ENCODE measurements around the gene EME2.

EME2 gene

GRCh38 chr16:1818204-1818872 lies 45.7 kb downstream of the EME2 start:
- peaks cover 6% of the 10 kb centered on the region for H3K36me3 Mint-ChIP-seq (ENCODE audit: low read depth)
- DNase-seq, result no peak
- no peaks in the 10 kb centered on the region for H3K27me3 Mint-ChIP-seq
- ATAC-seq, result no peak
- peaks cover 2% of the 10 kb centered on the region for H3K4me1 Mint-ChIP-seq
- H3K4me3 Mint-ChIP-seq, result no peak overlapping the region
- no peaks in the 10 kb centered on the region for H3K9me3 Mint-ChIP-seq
- H3K27ac Mint-ChIP-seq, result no peak overlapping the region

GRCh38 chr16:1818873-1819525 lies 46.4 kb downstream of the EME2 start:
- Mint-ChIP-seq H3K27me3 (no peaks in the 10 kb centered on the region), H3K4me1 (peaks cover 5% of the 10 kb centered on the region), H3K9me3 (no peaks in the 10 kb centered on the region), H3K36me3 (ENCODE audit: low read depth) (peaks cover 3% of the 10 kb centered on the region), H3K27ac (no peak overlapping the region), H3K4me3 (no peak overlapping the region)
- DNase-seq (no peak), ATAC-seq (no peak)

- Mint-ChIP-seq H3K27ac (no peak overlapping the region), H3K9me3 (no peaks in the 10 kb centered on the region), H3K27me3 (no peaks in the 10 kb centered on the region), H3K4me3 (no peak overlapping the region), H3K4me1 (peaks cover 10% of the 10 kb centered on the region), H3K36me3 (ENCODE audit: low read depth) (peaks cover 3% of the 10 kb centered on the region)
- no peak for ATAC-seq
- DNase-seq, result no peak
Observed at GRCh38 chr16:1819611-1820010, 47.0 kb downstream of the EME2 start.

- Mint-ChIP-seq H3K9me3 (no peaks in the 10 kb centered on the region), H3K4me1 (peaks cover 13% of the 10 kb centered on the region), H3K36me3 (ENCODE audit: low read depth) (peaks cover 1% of the 10 kb centered on the region), H3K4me3 (no peak overlapping the region), H3K27ac (no peak overlapping the region), H3K27me3 (no peaks in the 10 kb centered on the region)
- DNase-seq (no peak), ATAC-seq (no peak)
Observed at GRCh38 chr16:1820096-1820945, 47.7 kb downstream of the EME2 start.

- Mint-ChIP-seq H3K27ac (no peak overlapping the region), H3K4me1 (peaks cover 19% of the 10 kb centered on the region), H3K4me3 (no peak overlapping the region), H3K27me3 (no peaks in the 10 kb centered on the region), H3K9me3 (no peaks in the 10 kb centered on the region), H3K36me3 (ENCODE audit: low read depth) (no peaks in the 10 kb centered on the region)
- ATAC-seq (no peak), DNase-seq (no peak)
Observed at GRCh38 chr16:1820946-1821290, 48.3 kb downstream of the EME2 start.

- no peaks in the 10 kb centered on the region for H3K9me3 Mint-ChIP-seq
- H3K27me3 Mint-ChIP-seq, result no peaks in the 10 kb centered on the region
- H3K4me1 Mint-ChIP-seq, result peaks cover 23% of the 10 kb centered on the region
- H3K36me3 Mint-ChIP-seq (ENCODE audit: low read depth), result no peaks in the 10 kb centered on the region
- H3K4me3 Mint-ChIP-seq, result no peak overlapping the region
- ATAC-seq (no peak), DNase-seq (no peak)
- no peak overlapping the region for H3K27ac Mint-ChIP-seq
Observed at GRCh38 chr16:1821861-1822611, 49.4 kb downstream of the EME2 start.

GRCh38 chr16:1822801-1823200 lies 50.2 kb downstream of the EME2 start:
- no peaks in the 10 kb centered on the region for H3K36me3 Mint-ChIP-seq (ENCODE audit: low read depth)
- H3K9me3 Mint-ChIP-seq, result no peaks in the 10 kb centered on the region
- no peak for ATAC-seq

GRCh38 chr16:1823821-1824220 lies 51.2 kb downstream of the EME2 start:
- H3K4me3 Mint-ChIP-seq, result no peak overlapping the region
- DNase-seq, result peak; percentile 20
- no peaks in the 10 kb centered on the region for H3K27me3 Mint-ChIP-seq
- no peak for ATAC-seq
- peaks cover 38% of the 10 kb centered on the region for H3K4me1 Mint-ChIP-seq
- no peaks in the 10 kb centered on the region for H3K36me3 Mint-ChIP-seq (ENCODE audit: low read depth)
- H3K27ac Mint-ChIP-seq, result no peak overlapping the region
- no peaks in the 10 kb centered on the region for H3K9me3 Mint-ChIP-seq

More at GRCh38 chr16:1822801-1823200, 50.2 kb downstream of the EME2 start:
- no peak for DNase-seq
- H3K4me1 Mint-ChIP-seq, result peaks cover 31% of the 10 kb centered on the region
- no peak overlapping the region for H3K27ac Mint-ChIP-seq
- H3K4me3 Mint-ChIP-seq, result no peak overlapping the region
- no peaks in the 10 kb centered on the region for H3K27me3 Mint-ChIP-seq

- ATAC-seq, result no peak
- H3K27me3 Mint-ChIP-seq, result no peaks in the 10 kb centered on the region
- H3K4me3 Mint-ChIP-seq, result peak overlapping the region; percentile 77
- DNase-seq, result no peak
- peaks cover 50% of the 10 kb centered on the region for H3K4me1 Mint-ChIP-seq
- peaks cover 2% of the 10 kb centered on the region for H3K36me3 Mint-ChIP-seq (ENCODE audit: low read depth)
- H3K27ac Mint-ChIP-seq, result peak overlapping the region; percentile 81
- no peaks in the 10 kb centered on the region for H3K9me3 Mint-ChIP-seq
Observed at GRCh38 chr16:1825381-1825863, 52.8 kb downstream of the EME2 start.

All from activated naive CD8-positive, alpha-beta T cell treated with anti-CD3 and anti-CD28 coated beads, Interleukin-2, amount 50 U/mL, for 24 hours (primary cell).